Heart left ventricle (tissue), 13 donors: ENCODE measurements around the gene FAM90A26.
"Not testable (repeated sequence)": the region's sequence is repeated elsewhere in the genome, so short reads cannot be mapped to it uniquely, and the experiment has no call there.

Experiments
- POLR2A ChIP-seq, 2 donors: fragments of 450-650 bp; IDR thresholded peaks; one replicate each; pipeline ENCODE4 v1.6.1; 2017; ENCODE audit warnings: antibody characterized with exemption in 2 of 2, mild to moderate bottlenecking in 2 of 2, moderate library complexity in 2 of 2
- TF ChIP-seq, protein P1 (sequence below), 12 donors: fragments of 200-600 bp; sonication (generic) in 4 of 12; IDR thresholded peaks; one replicate each; pipeline versions ENCODE4 v1.5.0 to v1.8.0; 2018 to 2022; ENCODE audit warnings: antibody characterized with exemption in 12 of 12, mild to moderate bottlenecking in 5 of 12
- donor health status: ischemic (EF 13 %, LVEDD 7.1; RV severe dilation, severe dysfunction).
- donor health status: DM: no; HTN: yes; CAD: no.
- donor health status: DM: no; HTN: no; CAD: no.
- donor health status: ischemic (EF 25% LVEDD 6.9; RV normal size, moderate dysfunction).
- donor health status: ischemic (EF 25% LVEDD 5.7; RV mildly dilated, moderate dysfunction).
- donor health status: ischemic (EF 35%, LVEDD 5.7; RV mildly dilated, moderate dysfunction).
- donor health status: nonischemic (EF 11% LVEDD 7.7; RV severe dilation, severe dysfunction).
- donor health status: DM: yes; HTN: yes; CAD: no.
- donor health status: PGD.
- donor health status: ischemic (EF 29% LVEDD 5.4; RV normal size, mild dysfunction).
- donor health status: nonischemic (EF 23%, LVEDD 6.1; RV moderate dilation, normal function).

DNA sequence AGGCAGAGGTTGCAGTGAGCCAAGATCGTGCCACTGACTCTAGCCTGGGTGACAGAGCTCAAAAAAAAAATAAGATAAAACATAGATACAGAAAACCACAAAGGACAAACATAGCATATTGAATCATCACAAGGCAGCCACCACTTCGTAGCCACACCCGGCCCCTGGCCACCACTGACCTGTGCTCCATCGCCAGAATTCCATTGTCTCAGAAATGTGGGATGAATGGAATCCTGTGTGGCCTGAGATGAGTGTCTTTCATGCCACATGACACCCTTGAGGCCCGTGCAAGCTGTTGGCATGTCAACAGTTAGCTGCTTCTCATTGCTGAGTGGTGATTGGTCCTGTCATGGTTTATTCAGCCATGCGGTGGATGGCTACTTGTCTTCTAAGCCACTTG is 10.2 kb upstream of the FAM90A26 start:
- TF ChIP-seq, protein P1, sequence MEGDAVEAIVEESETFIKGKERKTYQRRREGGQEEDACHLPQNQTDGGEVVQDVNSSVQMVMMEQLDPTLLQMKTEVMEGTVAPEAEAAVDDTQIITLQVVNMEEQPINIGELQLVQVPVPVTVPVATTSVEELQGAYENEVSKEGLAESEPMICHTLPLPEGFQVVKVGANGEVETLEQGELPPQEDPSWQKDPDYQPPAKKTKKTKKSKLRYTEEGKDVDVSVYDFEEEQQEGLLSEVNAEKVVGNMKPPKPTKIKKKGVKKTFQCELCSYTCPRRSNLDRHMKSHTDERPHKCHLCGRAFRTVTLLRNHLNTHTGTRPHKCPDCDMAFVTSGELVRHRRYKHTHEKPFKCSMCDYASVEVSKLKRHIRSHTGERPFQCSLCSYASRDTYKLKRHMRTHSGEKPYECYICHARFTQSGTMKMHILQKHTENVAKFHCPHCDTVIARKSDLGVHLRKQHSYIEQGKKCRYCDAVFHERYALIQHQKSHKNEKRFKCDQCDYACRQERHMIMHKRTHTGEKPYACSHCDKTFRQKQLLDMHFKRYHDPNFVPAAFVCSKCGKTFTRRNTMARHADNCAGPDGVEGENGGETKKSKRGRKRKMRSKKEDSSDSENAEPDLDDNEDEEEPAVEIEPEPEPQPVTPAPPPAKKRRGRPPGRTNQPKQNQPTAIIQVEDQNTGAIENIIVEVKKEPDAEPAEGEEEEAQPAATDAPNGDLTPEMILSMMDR (IDR thresholded peaks at IDR 0.05), result not testable (repeated sequence)
- not testable (repeated sequence) for TF ChIP-seq POLR2A (IDR thresholded peaks at IDR 0.05)
